HepG2 (cell line): Measurements from ENCODE around the gene RASSF4. TPM values are rescaled to one million over a fixed set of nuclear protein-coding genes. Genes with fewer than 3 reads are reported as not detected.

ENCODE experiments used
- ATAC-seq: fragments of 200-7000 bp; cut with Tn5 transposase; 3 replicates; pipeline ENCODE4 v1.9.1; 2020; ENCODE audit warnings: mild to moderate bottlenecking, moderate library complexity
- BruUV-seq: library from RNA; stranded (reverse); fragments of 400-500 nt; replicated peaks from 2 replicates; lab custom pipeline; 2021; lab: Mats Ljungman, UMichigan
- CTCF ChIA-PET: fragments of 300-600 bp; formaldehyde crosslinking; extraction: SDS; loops from one replicate; lab custom pipeline; 2021; ENCODE audit warnings: low total read pairs, inconsistent platforms, low intra/inter-chr PET ratio; lab: Yijun Ruan, JAX
- POLR2A ChIA-PET: fragments of 350-600 bp; sonication (Branson Sonifier 250); formaldehyde crosslinking; loops from one replicate; lab custom pipeline; 2020; ENCODE audit warnings: antibody characterized with exemption, inconsistent platforms; lab: Yijun Ruan, JAX
- DNase-seq: peaks from one replicate; pipeline ENCODE4 v3.0.0-alpha.2; 2015; ENCODE audit warnings: low spot score
- FAIRE-seq: peaks from 3 replicates; lab custom pipeline; 2011; peaks lifted over from hg19 to GRCh38; lab: Jason Lieb, UNC
- H2AFZ ChIP-seq: one replicate; pipeline ENCODE4 v1.6.1; 2011; ENCODE audit warnings: low read length, inconsistent platforms
- H3K27ac ChIP-seq: fragments of 300-600 bp; 3 replicates; pipeline ENCODE4 v1.8.0; 2011; ENCODE audit warnings: mixed run types, mild to moderate bottlenecking, mixed read lengths, low read length, inconsistent platforms; ENCODE audit not compliant: insufficient read depth; ENCODE audit errors: extremely low read length
- H3K27me3 ChIP-seq, 2 experiments: fragments of 200-600 bp in 1 of 2; 2 replicates in 1 of 2; 3 replicates in 1 of 2; pipeline versions ENCODE4 v1.6.0 to v1.8.0; 2011; ENCODE audit warnings: low read length in 2 of 2, mild to moderate bottlenecking in 2 of 2, moderate library complexity in 2 of 2, inconsistent platforms in 1 of 2; ENCODE audit not compliant: insufficient read depth in 2 of 2, control insufficient read depth in 1 of 2
- H3K36me3 ChIP-seq, 2 experiments: fragments of 200-600 bp in 1 of 2; replicated peaks in 1 of 2; 2 replicates in 1 of 2; 3 replicates in 1 of 2; pipeline versions ENCODE4 v1.5.1 to v1.8.0; 2011; ENCODE audit warnings: low read length in 2 of 2, inconsistent platforms in 1 of 2; ENCODE audit not compliant: insufficient read depth in 2 of 2, control insufficient read depth in 1 of 2
- H3K4me1 ChIP-seq: 2 replicates; pipeline ENCODE4 v1.5.1; 2012; ENCODE audit warnings: low read length, inconsistent platforms; ENCODE audit not compliant: insufficient read depth
- H3K4me2 ChIP-seq: 2 replicates; pipeline ENCODE4 v1.6.0; 2011; ENCODE audit warnings: low read depth, low read length, inconsistent platforms
- H3K4me3 ChIP-seq, 3 experiments: fragments of 200-600 bp in 1 of 3; sonication (generic), shearing (Covaris generic) in 1 of 3; replicated peaks in 1 of 3; 2 replicates each; pipeline ENCODE4 v1.5.1; 2011 to 2016; ENCODE audit warnings: low read length in 3 of 3, inconsistent platforms in 2 of 3, low read depth in 2 of 3, mild to moderate bottlenecking in 2 of 3, control low read depth in 1 of 3, mixed read lengths in 1 of 3; ENCODE audit not compliant: insufficient read depth in 1 of 3
- H3K79me2 ChIP-seq: one replicate; pipeline ENCODE4 v1.6.1; 2011; ENCODE audit warnings: low read length, inconsistent platforms; ENCODE audit not compliant: insufficient read depth
- H3K9ac ChIP-seq: 2 replicates; pipeline ENCODE4 v1.6.0; 2011; ENCODE audit warnings: mild to moderate bottlenecking, low read depth, low read length, inconsistent platforms; ENCODE audit not compliant: insufficient read depth
- H3K9me3 ChIP-seq: 2 replicates; pipeline ENCODE4 v1.5.1; 2012; ENCODE audit warnings: mild to moderate bottlenecking, low read length
- H4K20me1 ChIP-seq: 2 replicates; pipeline ENCODE4 v1.6.0; 2011; ENCODE audit warnings: inconsistent platforms, mild to moderate bottlenecking, low read length, moderate library complexity; ENCODE audit not compliant: insufficient read depth
- HNF4G ChIP-seq, 2 experiments: sonication (generic) in 1 of 2; formaldehyde crosslinking in 1 of 2; IDR thresholded peaks; 2 replicates each; pipeline versions ENCODE4 v1.4.0 to v1.6.1; 2011 to 2020; ENCODE audit warnings: borderline replicate concordance in 2 of 2, low read depth in 2 of 2, mild to moderate bottlenecking in 2 of 2, low read length in 1 of 2, missing genetic modification reagents in 1 of 2, moderate library complexity in 1 of 2
- MZF1 ChIP-seq: sonication (generic); formaldehyde crosslinking; IDR thresholded peaks from 2 replicates; pipeline ENCODE4 v1.8.1; 2023; ENCODE audit warnings: mild to moderate bottlenecking, missing genetic modification reagents, borderline replicate concordance
- NCOA2 ChIP-seq: sonication (generic); formaldehyde crosslinking; IDR thresholded peaks from 2 replicates; pipeline ENCODE4 v1.8.0; 2022; ENCODE audit warnings: inconsistent platforms
- NR2F2 ChIP-seq: IDR thresholded peaks from 2 replicates; pipeline ENCODE4 v1.6.1; 2012; ENCODE audit warnings: low read depth, inconsistent platforms, borderline replicate concordance
- PCBP2 ChIP-seq: fragments of 200-400 bp; formaldehyde crosslinking; optimal IDR thresholded peaks from 2 replicates; pipeline ENCODE3; 2018; ENCODE audit warnings: low read length, low read depth; ENCODE audit not compliant: poor library complexity, severe bottlenecking
- THAP8 ChIP-seq: sonication (generic); formaldehyde crosslinking; IDR thresholded peaks from 2 replicates; pipeline ENCODE4 v1.5.1; 2020; ENCODE audit warnings: missing genetic modification reagents, mild to moderate bottlenecking, borderline replicate concordance
- TSC22D2 ChIP-seq: sonication (generic); formaldehyde crosslinking; IDR thresholded peaks from 2 replicates; pipeline ENCODE4 v1.5.1; 2020; ENCODE audit warnings: missing genetic modification reagents, mild to moderate bottlenecking, borderline replicate concordance
- ZBED4 ChIP-seq: sonication (generic); formaldehyde crosslinking; IDR thresholded peaks from 2 replicates; pipeline ENCODE4 v1.4.0; 2020; ENCODE audit warnings: missing genetic modification reagents, borderline replicate concordance
- ZNF367 ChIP-seq: sonication (generic); formaldehyde crosslinking; IDR thresholded peaks from 2 replicates; pipeline ENCODE4 v1.4.0; 2020; ENCODE audit warnings: missing genetic modification reagents, borderline replicate concordance
- ZNF383 ChIP-seq: sonication (generic); formaldehyde crosslinking; IDR thresholded peaks from 2 replicates; pipeline ENCODE4 v1.4.0; 2020; ENCODE audit warnings: missing genetic modification reagents, mild to moderate bottlenecking, borderline replicate concordance
- ZNF547 ChIP-seq: sonication (generic); formaldehyde crosslinking; IDR thresholded peaks from 2 replicates; pipeline ENCODE4 v1.5.1; 2020; ENCODE audit warnings: mild to moderate bottlenecking, missing genetic modification reagents
- ZNF720 ChIP-seq: sonication (generic); formaldehyde crosslinking; IDR thresholded peaks from 2 replicates; pipeline ENCODE4 v1.4.0; 2020; ENCODE audit warnings: missing genetic modification reagents
- WGBS: methylation state at CpG from one replicate; pipeline ENCODE4 v1.1.6; 2017; ENCODE audit warnings: low lambda C conversion rate; 5-methylcytosine and 5-hydroxymethylcytosine counted together
- in situ Hi-C: cut with HindIII; loops from 2 replicates; pipeline ENCODE4 v1.10.0; 2017; ENCODE audit warnings: low pct_unique_long_range_greater_than_20kb; ENCODE audit not compliant: extremely low pct_ligation_motif_present
- intact Hi-C: fragments of 100-400 bp; cut with micrococcal nuclease; formaldehyde crosslinking; loops from one replicate; pipeline ENCODE4 v1.10.0; 2022; ENCODE audit not compliant: unreplicated experiment
- polyA plus RNA-seq, 8 experiments: library from polyadenylated mRNA; depleted of rRNA in 3 of 8; stranded (reverse) in 7 of 8; unstranded in 1 of 8; fragments of >200 nt; fragmentation: Illumina TruSeq in 4 of 8; extraction: Trizol in 4 of 8; gene quantifications; 2 replicates each; pipeline versions ENCODE4 v1.2.1 to v1.2.3, GENCODE V29; 2011 to 2016; ENCODE audit warnings: low read depth in 4 of 8, missing spikeins in 1 of 8, mixed read lengths in 1 of 8; ENCODE audit not compliant: insufficient read depth in 1 of 8
- total RNA-seq, 5 experiments: library from RNA; depleted of rRNA; stranded (reverse); fragments of >200 nt; fragmentation: Illumina TruSeq; extraction: Trizol; gene quantifications; 2 replicates each; pipeline ENCODE4 v1.2.3, GENCODE V29; 2016; ENCODE audit warnings: low read depth in 1 of 5

RASSF4 gene
- total and polyA plus RNA-seq, 2 of the 13 experiments (the other 11 are each of a cell fraction or from before 2014, with no cell fraction given), result 34.0 to 51.7 TPM

- no peak for ATAC-seq
- intact Hi-C loops, result no loop called here
- BruUV-seq, result no TSS peak
- H3K4me1 ChIP-seq, result peaks cover 52% of the 10 kb centered on the region
- no peak for DNase-seq
- no peak for FAIRE-seq
- peaks cover 39% of the 10 kb centered on the region for H3K79me2 ChIP-seq
- CTCF ChIA-PET, result no interaction called here
- H3K4me2 ChIP-seq, result no peak overlapping the region
- POLR2A ChIA-PET, result no interaction called here
- TF ChIP-seq PCBP2 (no peak), THAP8 (no peak), ZNF720 (CRISPR knock-in tag) (no peak), ZNF367 (CRISPR knock-in tag) (no peak), MZF1 (CRISPR knock-in tag) (no peak), NR2F2 (no peak), HNF4G (IDR thresholded peaks at IDR 0.05; ENCODE audit: borderline replicate concordance, low read depth, low read length) (no peak), HNF4G (CRISPR knock-in tag; IDR thresholded peaks at IDR 0.05; ENCODE audit: borderline replicate concordance, low read depth) (no peak), ZNF383 (CRISPR knock-in tag) (no peak), ZNF547 (CRISPR knock-in tag) (no peak), TSC22D2 (CRISPR knock-in tag) (no peak), ZBED4 (CRISPR knock-in tag) (no peak), NCOA2 (CRISPR knock-in tag) (no peak)
- TF ChIP-seq, all 625 proteins: peak for 0
- Histone ChIP-seq H3K4me3 (no peak overlapping the region), H3K27me3 (no peaks in the 10 kb centered on the region), H3K27ac (no peak overlapping the region), H3K9me3 (no peaks in the 10 kb centered on the region), H3K36me3 (peaks cover 19 to 46% of the 10 kb centered on the region in 2 experiments; a peak in 4 of 5 replicates), H2AFZ (no peak overlapping the region), H4K20me1 (peaks cover 15% of the 10 kb centered on the region; the same call in 1 of the 2 replicates), H3K9ac (no peak overlapping the region)
- 100% methylated on average over 3 of the region's 9 CpGs for WGBS
- in situ Hi-C loops, result loop anchor here (25.0 kb wide), 1 partner anchor 1558 kb away; the partner anchor contains the start of gene HNRNPF
Observed at GRCh38 chr10:44969854-44970253, 10.3 kb downstream of the RASSF4 start.
